HG02981 (cell line): Measurements from ENCODE around the gene SHOX.
"Not testable (repeated sequence)": the region's sequence is repeated elsewhere in the genome, so short reads cannot be mapped to it uniquely, and the experiment has no call there.

Experiments used
- ATAC-seq: cut with Tn5 transposase; IDR thresholded peaks from one replicate; pipeline ENCODE4 v1.9.1; 2021; ENCODE audit warnings: mild to moderate bottlenecking, moderate library complexity; ENCODE audit not compliant: unreplicated experiment

SHOX gene

GRCh38 chrX:621705-622503, 8.7 kb upstream of the SHOX start:
- no peak for ATAC-seq

GRCh38 chrX:622802-623201, 7.8 kb upstream of the SHOX start:
- ATAC-seq: not testable (repeated sequence)

GRCh38 chrX:623268-623598, 7.4 kb upstream of the SHOX start:
- ATAC-seq: no peak

- ATAC-seq: no peak
Measured at GRCh38 chrX:623599-624315, 6.8 kb upstream of the SHOX start.

GRCh38 chrX:625137-625691, 5.4 kb upstream of the SHOX start:
- ATAC-seq: no peak

GRCh38 chrX:626047-626446, 4.5 kb upstream of the SHOX start:
- not testable (repeated sequence) for ATAC-seq

GRCh38 chrX:626745-627509, 3.7 kb upstream of the SHOX start:
- ATAC-seq: no peak

GRCh38 chrX:627510-627981, 3.0 kb upstream of the SHOX start:
- ATAC-seq: no peak

- ATAC-seq: no peak
Measured at GRCh38 chrX:627995-628394, 2.6 kb upstream of the SHOX start.

GRCh38 chrX:629230-630006, 1.2 kb upstream of the SHOX start:
- no peak for ATAC-seq

- ATAC-seq: no peak
Measured at GRCh38 chrX:630007-630611, 482 bp upstream of the SHOX start.

- ATAC-seq: no peak
Measured at GRCh38 chrX:631802-632365, 1.3 kb downstream of the SHOX start.

- ATAC-seq: no peak
Measured at GRCh38 chrX:632366-633042, 1.9 kb downstream of the SHOX start.

GRCh38 chrX:633043-633984, 2.7 kb downstream of the SHOX start:
- no peak for ATAC-seq

GRCh38 chrX:633985-634958, 3.7 kb downstream of the SHOX start:
- ATAC-seq: no peak

- ATAC-seq: no peak
Measured at GRCh38 chrX:635428-636090, 5.0 kb downstream of the SHOX start.
